ENCODE results near the gene PTHLH.

The PTHLH gene

GRCh38 chr12:27972721-27973120, at the start of gene PTHLH:
TSS of gene PTHLH (minus strand) at chr12:27972733. CDS start at chr12:27969494, 3,239 bp downstream.
- no peak for DNase-seq

GRCh38 chr12:28021704-28022103, 49.2 kb upstream of the PTHLH start:
- no peak for DNase-seq

- DNase-seq: no peak
These were observed 45.3 kb upstream of the PTHLH start for GRCh38 chr12:28017873-28018255.

- DNase-seq: no peak
These were observed 44.8 kb upstream of the PTHLH start for GRCh38 chr12:28017126-28017872.

- DNase-seq: no peak
These were observed 42.6 kb upstream of the PTHLH start for GRCh38 chr12:28015165-28015564.

GRCh38 chr12:28014196-28014595, 41.7 kb upstream of the PTHLH start:
- no peak for DNase-seq

- no peak for DNase-seq
These were observed 39.9 kb upstream of the PTHLH start for GRCh38 chr12:28012333-28012918.

GRCh38 chr12:28010036-28010435, 37.5 kb upstream of the PTHLH start:
- no peak for DNase-seq

GRCh38 chr12:27999970-28000369, 27.4 kb upstream of the PTHLH start:
- DNase-seq: no peak

GRCh38 chr12:27999521-27999920, 27.0 kb upstream of the PTHLH start:
- DNase-seq: no peak

- DNase-seq: no peak
These were observed 26.1 kb upstream of the PTHLH start for GRCh38 chr12:27998658-27999057.

GRCh38 chr12:27998170-27998569, 25.6 kb upstream of the PTHLH start:
- no peak for DNase-seq

GRCh38 chr12:27996761-27997160, 24.2 kb upstream of the PTHLH start:
- no peak for DNase-seq

- DNase-seq: no peak
These were observed 22.9 kb upstream of the PTHLH start for GRCh38 chr12:27995406-27995805.

GRCh38 chr12:27988594-27989233, 16.2 kb upstream of the PTHLH start:
- DNase-seq: no peak

- no peak for DNase-seq
These were observed 14.8 kb upstream of the PTHLH start for GRCh38 chr12:27987331-27987730.

- no peak for DNase-seq
These were observed 11.7 kb upstream of the PTHLH start for GRCh38 chr12:27984275-27984674.

GRCh38 chr12:27982951-27983350, 10.4 kb upstream of the PTHLH start:
- no peak for DNase-seq

GRCh38 chr12:27982385-27982784, 9.9 kb upstream of the PTHLH start:
- no peak for DNase-seq

- DNase-seq: no peak
These were observed 9.3 kb upstream of the PTHLH start for GRCh38 chr12:27981874-27982273.

GRCh38 chr12:27979145-27979544, 6.6 kb upstream of the PTHLH start:
- no peak for DNase-seq

- DNase-seq: no peak
These were observed 2.9 kb upstream of the PTHLH start for GRCh38 chr12:27975222-27976136.

- no peak for DNase-seq
These were observed 2.2 kb upstream of the PTHLH start for GRCh38 chr12:27974735-27975221.
